Glutamatergic neuron (in vitro differentiated cells): Measurements from ENCODE around the gene DAGLA. TPM values are rescaled to one million over a fixed set of nuclear protein-coding genes. Genes with fewer than 3 reads are reported as not detected.
A peak's percentile ranks its signal among the peaks of the same experiment; 100 is the strongest.

Source experiments
- DNase-seq: peaks from one replicate; pipeline ENCODE4 v3.0.0; 2022
- H3K27ac Mint-ChIP-seq: one replicate; pipeline ENCODE4 v1.8.0; 2020; ENCODE audit warnings: mild to moderate bottlenecking, mixed read lengths, inconsistent platforms; ENCODE audit not compliant: unreplicated experiment
- H3K27me3 Mint-ChIP-seq: one replicate; pipeline ENCODE4 v1.8.0; 2020; ENCODE audit warnings: mild to moderate bottlenecking, moderate library complexity, mixed read lengths, inconsistent platforms; ENCODE audit not compliant: unreplicated experiment
- H3K36me3 Mint-ChIP-seq: one replicate; pipeline ENCODE4 v1.8.0; 2020; ENCODE audit warnings: mild to moderate bottlenecking, mixed read lengths, inconsistent platforms; ENCODE audit not compliant: unreplicated experiment
- H3K4me1 Mint-ChIP-seq: one replicate; pipeline ENCODE4 v1.8.0; 2020; ENCODE audit warnings: mild to moderate bottlenecking, low read depth, mixed read lengths, inconsistent platforms; ENCODE audit not compliant: unreplicated experiment
- H3K4me3 Mint-ChIP-seq: one replicate; pipeline ENCODE4 v1.8.0; 2020; ENCODE audit warnings: mild to moderate bottlenecking, mixed read lengths, inconsistent platforms; ENCODE audit not compliant: unreplicated experiment
- H3K9me3 Mint-ChIP-seq: one replicate; pipeline ENCODE4 v1.8.0; 2020; ENCODE audit warnings: mild to moderate bottlenecking, moderate library complexity, mixed read lengths, inconsistent platforms; ENCODE audit not compliant: unreplicated experiment
- CTCF ChIP-seq: fragments of 200-600 bp; sonication (generic); IDR thresholded peaks from one replicate; pipeline ENCODE4 v1.5.0; 2021; ENCODE audit not compliant: partially characterized antibody, unreplicated experiment
- total RNA-seq: library from RNA; stranded (reverse); fragmentation: NEBNext Ultra II Directional; extraction: Animal tissue kit (Norgen Biotek cat#: 25700); gene quantifications from one replicate; pipeline ENCODE4 v1.2.1, GENCODE V29; 2021; ENCODE audit not compliant: unreplicated experiment

Gene DAGLA
- total RNA-seq, 1 donor from 2014 or later = 9.6 TPM

GRCh38 chr11:61731211-61731951 lies 51.2 kb downstream of the DAGLA start:
- peaks cover 9% of the 10 kb centered on the region for H3K27me3 Mint-ChIP-seq
- no peaks in the 10 kb centered on the region for H3K36me3 Mint-ChIP-seq
- H3K9me3 Mint-ChIP-seq = peaks cover 10% of the 10 kb centered on the region
- no peak for TF ChIP-seq CTCF
- no peak overlapping the region for H3K27ac Mint-ChIP-seq
- no peak overlapping the region for H3K4me3 Mint-ChIP-seq
- H3K4me1 Mint-ChIP-seq = peaks cover 27% of the 10 kb centered on the region
- no peak for DNase-seq

GRCh38 chr11:61731952-61732675 lies 51.9 kb downstream of the DAGLA start:
- peaks cover 10% of the 10 kb centered on the region for H3K9me3 Mint-ChIP-seq
- H3K36me3 Mint-ChIP-seq = no peaks in the 10 kb centered on the region
- no peak overlapping the region for H3K4me3 Mint-ChIP-seq
- peak overlapping the region; percentile 100 for H3K27ac Mint-ChIP-seq
- TF ChIP-seq CTCF = no peak
- H3K27me3 Mint-ChIP-seq = peaks cover 10% of the 10 kb centered on the region
- DNase-seq = no peak
- H3K4me1 Mint-ChIP-seq = peaks cover 25% of the 10 kb centered on the region

- TF ChIP-seq CTCF = no peak
- Mint-ChIP-seq H3K9me3 (peaks cover 10% of the 10 kb centered on the region), H3K27ac (peak overlapping the region; percentile 100), H3K4me1 (peaks cover 24% of the 10 kb centered on the region), H3K4me3 (peak overlapping the region; percentile 30), H3K36me3 (no peaks in the 10 kb centered on the region), H3K27me3 (peaks cover 10% of the 10 kb centered on the region)
- no peak for DNase-seq
Measured at GRCh38 chr11:61732705-61733104, 52.5 kb downstream of the DAGLA start.

GRCh38 chr11:61733120-61733978 lies 53.2 kb downstream of the DAGLA start:
- H3K27ac Mint-ChIP-seq = peak overlapping the region; percentile 100
- TF ChIP-seq CTCF = peak; percentile 99
- H3K4me3 Mint-ChIP-seq = peak overlapping the region; percentile 81
- peaks cover 14% of the 10 kb centered on the region for H3K27me3 Mint-ChIP-seq
- H3K4me1 Mint-ChIP-seq = peaks cover 22% of the 10 kb centered on the region
- DNase-seq = peak; percentile 89
- H3K9me3 Mint-ChIP-seq = peaks cover 10% of the 10 kb centered on the region
- H3K36me3 Mint-ChIP-seq = no peaks in the 10 kb centered on the region
